ENCODE data around the gene KRTAP5-7.

DNA sequence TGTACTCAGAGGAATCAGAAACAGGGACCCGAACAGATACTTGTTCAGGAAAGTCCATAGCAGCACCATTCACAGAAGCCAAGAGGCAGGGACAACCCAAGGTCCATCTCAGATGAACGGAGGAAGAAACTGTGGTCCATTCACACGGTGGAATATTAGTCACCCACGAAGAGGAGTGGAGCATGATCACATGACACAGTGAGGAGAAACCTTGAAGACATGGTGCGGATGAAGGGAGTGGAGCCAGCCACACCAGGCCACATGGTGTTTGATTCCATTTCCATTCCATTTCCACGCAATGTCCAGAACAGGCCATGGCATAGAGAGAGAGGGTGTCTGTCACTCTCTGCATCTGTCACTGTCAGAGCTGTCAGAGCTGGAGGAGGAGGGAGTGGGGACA lies 43.4 kb upstream of the KRTAP5-7 start:
- TF ChIP-seq, protein P1, sequence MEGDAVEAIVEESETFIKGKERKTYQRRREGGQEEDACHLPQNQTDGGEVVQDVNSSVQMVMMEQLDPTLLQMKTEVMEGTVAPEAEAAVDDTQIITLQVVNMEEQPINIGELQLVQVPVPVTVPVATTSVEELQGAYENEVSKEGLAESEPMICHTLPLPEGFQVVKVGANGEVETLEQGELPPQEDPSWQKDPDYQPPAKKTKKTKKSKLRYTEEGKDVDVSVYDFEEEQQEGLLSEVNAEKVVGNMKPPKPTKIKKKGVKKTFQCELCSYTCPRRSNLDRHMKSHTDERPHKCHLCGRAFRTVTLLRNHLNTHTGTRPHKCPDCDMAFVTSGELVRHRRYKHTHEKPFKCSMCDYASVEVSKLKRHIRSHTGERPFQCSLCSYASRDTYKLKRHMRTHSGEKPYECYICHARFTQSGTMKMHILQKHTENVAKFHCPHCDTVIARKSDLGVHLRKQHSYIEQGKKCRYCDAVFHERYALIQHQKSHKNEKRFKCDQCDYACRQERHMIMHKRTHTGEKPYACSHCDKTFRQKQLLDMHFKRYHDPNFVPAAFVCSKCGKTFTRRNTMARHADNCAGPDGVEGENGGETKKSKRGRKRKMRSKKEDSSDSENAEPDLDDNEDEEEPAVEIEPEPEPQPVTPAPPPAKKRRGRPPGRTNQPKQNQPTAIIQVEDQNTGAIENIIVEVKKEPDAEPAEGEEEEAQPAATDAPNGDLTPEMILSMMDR (IDR thresholded peaks at IDR 0.05; ENCODE audit: poor library complexity, severe bottlenecking): no peak
- TF ChIP-seq EP300 (conservative IDR thresholded peaks at IDR 0.05; ENCODE audit: poor library complexity, severe bottlenecking) (no peak), EZH2 (IDR thresholded peaks at IDR 0.05; ENCODE audit: borderline replicate concordance, insufficient read depth, low read length, poor library complexity, severe bottlenecking) (no peak), MXI1 (conservative IDR thresholded peaks at IDR 0.05; ENCODE audit: poor library complexity, severe bottlenecking) (no peak), TAF1 (IDR thresholded peaks at IDR 0.05; ENCODE audit: low read depth) (no peak), POLR2AphosphoS5 (IDR thresholded peaks at IDR 0.05) (no peak), SMC3 (conservative IDR thresholded peaks at IDR 0.05; ENCODE audit: poor library complexity) (no peak)

Data from neural cell (in vitro differentiated cells).